Measurements from ENCODE around the gene CLIC5. TPM values are rescaled to one million over a fixed set of nuclear protein-coding genes. Genes with fewer than 3 reads are reported as not detected.

CLIC5 gene
- total RNA-seq, 6 donors from 2014 or later, result 110 to 197 (median 138) TPM

GRCh38 chr6:45931232-45931631 is 84.4 kb downstream of the CLIC5 start:
- Histone ChIP-seq H3K4me3 (no peak overlapping the region), H3K27me3 (no peaks in the 10 kb centered on the region), H3K36me3 (peaks cover 0 to 4% (median 0%) of the 10 kb centered on the region in 4 donors), H3K4me1 (peaks cover 0 to 8% (median 2%) of the 10 kb centered on the region in 4 donors), H3K27ac (peak overlapping the region in 1 of 4 donors; percentile 5), H3K9me3 (no peaks in the 10 kb centered on the region)
- 79 to 84% methylated on average over 1 of the region's 1 CpG for WGBS, 2 donors
- ATAC-seq (ENCODE audit: low FRiP score in 2 of 2) (no peak), DNase-seq (no peak)
- TF ChIP-seq CTCF (IDR thresholded peaks at IDR 0.05), result no peak
- no peak for TF ChIP-seq POLR2A (IDR thresholded peaks at IDR 0.05)
- no peak for TF ChIP-seq POLR2AphosphoS5 (IDR thresholded peaks at IDR 0.05)
- TF ChIP-seq EP300 (IDR thresholded peaks at IDR 0.05), result no peak

GRCh38 chr6:45930420-45931040 is 85.1 kb downstream of the CLIC5 start:
- no peak overlapping the region for H3K4me3 ChIP-seq
- 16 to 33% methylated on average over 4 to 7 of the region's 7 CpGs for WGBS, 2 donors
- TF ChIP-seq POLR2A (IDR thresholded peaks at IDR 0.05), result no peak
- TF ChIP-seq CTCF (IDR thresholded peaks at IDR 0.05), result peak; percentile 82 to 95 (median 90)
- H3K27me3 ChIP-seq, result no peaks in the 10 kb centered on the region
- peak in 1 of 2 donors; percentile 79 for DNase-seq
- peak; percentile 82 to 84 for ATAC-seq (ENCODE audit: low FRiP score in 2 of 2)
- H3K9me3 ChIP-seq, result no peaks in the 10 kb centered on the region
- peaks cover 0 to 8% (median 2%) of the 10 kb centered on the region in 4 donors for H3K4me1 ChIP-seq
- peak overlapping the region in 2 of 4 donors; percentile 5 to 20 for H3K27ac ChIP-seq
- peaks cover 0 to 4% (median 0%) of the 10 kb centered on the region in 4 donors for H3K36me3 ChIP-seq

GRCh38 chr6:45929421-45930361 is 86.0 kb downstream of the CLIC5 start:
- Histone ChIP-seq H3K27ac (peak overlapping the region in 1 of 4 donors; percentile 20), H3K4me3 (no peak overlapping the region), H3K4me1 (peaks cover 0 to 8% (median 4%) of the 10 kb centered on the region in 4 donors), H3K27me3 (no peaks in the 10 kb centered on the region), H3K36me3 (peaks cover 0 to 4% (median 0%) of the 10 kb centered on the region in 4 donors), H3K9me3 (no peaks in the 10 kb centered on the region)
- 71 to 78% methylated on average over 11 to 17 of the region's 17 CpGs for WGBS, 2 donors
- no peak for TF ChIP-seq POLR2AphosphoS5 (IDR thresholded peaks at IDR 0.05)
- TF ChIP-seq POLR2A (IDR thresholded peaks at IDR 0.05), result no peak
- TF ChIP-seq CTCF (IDR thresholded peaks at IDR 0.05), result no peak
- TF ChIP-seq EP300 (IDR thresholded peaks at IDR 0.05), result no peak
- DNase-seq (peak in 1 of 2 donors; percentile 32), ATAC-seq (ENCODE audit: low FRiP score in 2 of 2) (no peak)

GRCh38 chr6:45928721-45929305 is 86.8 kb downstream of the CLIC5 start:
- H3K4me1 ChIP-seq, result peaks cover 0 to 8% (median 4%) of the 10 kb centered on the region in 4 donors
- TF ChIP-seq EP300 (IDR thresholded peaks at IDR 0.05) (no peak), POLR2A (IDR thresholded peaks at IDR 0.05) (no peak), POLR2AphosphoS5 (IDR thresholded peaks at IDR 0.05) (no peak), CTCF (IDR thresholded peaks at IDR 0.05) (no peak)
- H3K27me3 ChIP-seq, result no peaks in the 10 kb centered on the region
- ATAC-seq (ENCODE audit: low FRiP score in 2 of 2) (no peak), DNase-seq (no peak)
- no peaks in the 10 kb centered on the region for H3K36me3 ChIP-seq
- no peaks in the 10 kb centered on the region for H3K9me3 ChIP-seq
- WGBS, 2 donors, result 88 to 90% methylated on average over 11 of the region's 11 CpGs
- H3K27ac ChIP-seq, result no peak overlapping the region
- no peak overlapping the region for H3K4me3 ChIP-seq
